Measurements from ENCODE around the gene MYL6B.

- TF ChIP-seq CTCF (IDR thresholded peaks at IDR 0.05) (no peak), POLR2A (IDR thresholded peaks at IDR 0.05; ENCODE audit: low read depth) (no peak), POLR2AphosphoS5 (IDR thresholded peaks at IDR 0.05) (no peak)
Measured at GRCh38 chr12:56128670-56129205, 23.6 kb upstream of the MYL6B start.

Measured in esophagus muscularis mucosa (tissue), 3 donors.